RPMI7951 (cell line): ENCODE measurements around the gene LRRK1. TPM values are rescaled to one million over a fixed set of nuclear protein-coding genes. Genes with fewer than 3 reads are reported as not detected.

Experiments
- DNase-seq: peaks from one replicate; pipeline ENCODE4 v3.0.0-alpha.2; 2012; ENCODE audit warnings: low read depth
- total RNA-seq: library from RNA; depleted of rRNA; stranded (reverse); fragments of >200 nt; shearing (Covaris generic); gene quantifications from 2 replicates; pipeline ENCODE4 v1.2.3, GENCODE V29; 2014

Gene LRRK1
- total RNA-seq, 1 experiment from 2014 or later, result 5.0 TPM

- DNase-seq, result no peak
Measured at GRCh38 chr15:100914876-100915275, 4.3 kb upstream of the LRRK1 start.

DNA sequence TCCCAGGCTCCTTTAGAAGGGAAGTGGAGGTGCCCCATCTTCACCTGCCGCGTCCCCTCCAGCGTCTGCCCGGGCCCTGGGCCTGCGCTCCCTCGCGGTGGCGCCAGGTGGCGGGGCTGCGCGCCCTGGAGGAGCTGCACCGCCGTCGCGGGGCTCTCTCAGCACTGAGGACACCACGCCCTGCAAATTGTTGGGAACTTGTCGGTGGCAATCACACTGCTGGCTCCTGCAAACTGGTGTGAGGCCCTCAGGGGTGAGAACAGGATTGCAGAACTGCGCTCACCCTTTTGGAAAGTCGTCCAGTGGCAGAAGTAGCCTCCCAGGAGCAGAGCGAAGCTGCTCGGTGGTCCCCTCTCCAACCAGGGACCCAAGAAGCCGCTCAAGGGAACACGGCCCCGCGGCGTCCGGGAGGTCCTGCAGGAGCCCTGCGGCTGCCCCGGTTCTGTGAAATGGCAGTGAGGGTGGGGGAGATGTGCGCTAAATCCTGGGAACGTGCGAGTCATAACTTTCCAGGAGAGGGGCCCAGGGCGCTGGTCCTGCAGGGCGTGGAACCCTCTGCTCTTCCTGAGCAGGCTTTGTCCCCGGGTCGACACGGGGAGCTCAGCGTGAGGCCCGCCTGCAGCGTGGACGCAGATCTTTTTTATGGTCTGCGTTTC is 995 bp upstream of the LRRK1 start:
- DNase-seq, result peak; percentile 82

- DNase-seq, result peak; percentile 46
Measured at GRCh38 chr15:100919481-100920405, 586 bp downstream of the LRRK1 start.

DNA sequence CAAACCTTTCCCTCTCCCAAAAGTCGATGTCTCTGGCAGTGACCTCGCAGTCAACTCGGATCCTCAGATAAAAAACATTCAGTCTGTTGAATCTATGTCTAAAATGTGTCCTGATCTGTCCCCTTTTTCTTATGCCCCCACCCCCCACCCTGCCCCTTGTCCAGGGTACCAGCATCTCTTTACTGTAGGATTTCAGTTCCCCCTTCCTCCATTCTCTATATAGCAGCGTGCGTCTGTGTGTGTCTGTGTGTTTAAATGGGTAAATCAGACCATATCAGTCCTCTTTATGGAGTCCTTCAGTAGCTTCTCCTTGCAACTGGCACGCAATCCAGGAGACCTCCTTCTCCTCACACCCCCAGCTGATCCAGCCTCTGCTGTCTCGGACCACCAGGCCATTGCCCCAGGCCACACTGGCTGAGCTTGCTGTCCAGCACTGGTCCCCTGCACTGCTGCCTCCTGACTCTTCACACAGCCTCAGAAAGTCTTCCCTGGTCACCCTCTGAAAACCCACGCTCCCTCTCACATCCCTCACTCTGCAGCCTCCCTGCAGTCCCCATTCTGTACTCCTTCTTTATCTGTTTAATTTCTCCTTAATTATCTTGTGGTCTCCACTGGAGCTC is 1.5 kb downstream of the LRRK1 start:
- DNase-seq, result no peak

DNA sequence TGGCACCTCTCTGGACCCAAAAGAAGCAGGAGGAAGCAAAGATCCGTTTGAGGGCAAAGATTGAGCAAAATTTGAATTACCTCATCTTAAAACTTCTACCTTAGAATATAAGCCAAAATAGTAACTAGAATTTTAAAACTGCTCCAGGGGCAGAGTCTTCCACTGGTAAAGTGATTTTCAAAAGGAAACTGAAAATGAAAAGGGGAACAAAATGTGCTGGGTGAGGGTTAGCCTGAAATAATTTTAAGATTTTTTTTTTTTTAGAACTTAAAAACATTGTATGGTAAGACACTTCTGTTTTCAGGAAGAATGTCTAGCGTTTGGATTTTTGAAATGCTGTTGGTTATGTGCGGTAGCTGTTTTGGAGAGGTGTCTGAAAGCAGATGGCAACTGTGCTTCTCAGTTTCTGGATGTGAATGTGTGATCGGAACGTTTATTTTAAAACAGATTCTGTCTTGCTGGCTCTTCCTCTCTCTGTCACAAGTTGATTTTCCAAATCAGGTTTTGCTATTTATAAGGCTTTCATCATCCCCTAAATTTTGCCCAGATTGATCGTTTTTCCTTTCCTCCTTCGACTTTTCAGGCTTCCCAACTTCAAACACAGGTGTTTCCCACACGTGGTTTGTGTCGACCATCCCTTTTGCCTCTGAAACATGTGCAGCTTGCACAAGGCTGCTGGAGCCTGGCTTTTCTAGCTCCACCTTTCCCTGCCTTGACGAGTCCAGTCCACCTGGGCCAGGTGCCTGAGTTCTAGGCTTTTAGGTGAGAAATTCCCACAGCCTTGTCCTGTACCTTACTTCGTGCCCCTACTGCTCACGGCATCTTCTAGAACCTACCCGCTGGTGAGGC is 3.3 kb downstream of the LRRK1 start:
- no peak for DNase-seq

GRCh38 chr15:100923076-100923475 is 3.9 kb downstream of the LRRK1 start:
- DNase-seq, result no peak

- DNase-seq, result peak; percentile 26
Measured at GRCh38 chr15:100923902-100924301, 4.7 kb downstream of the LRRK1 start.

DNA sequence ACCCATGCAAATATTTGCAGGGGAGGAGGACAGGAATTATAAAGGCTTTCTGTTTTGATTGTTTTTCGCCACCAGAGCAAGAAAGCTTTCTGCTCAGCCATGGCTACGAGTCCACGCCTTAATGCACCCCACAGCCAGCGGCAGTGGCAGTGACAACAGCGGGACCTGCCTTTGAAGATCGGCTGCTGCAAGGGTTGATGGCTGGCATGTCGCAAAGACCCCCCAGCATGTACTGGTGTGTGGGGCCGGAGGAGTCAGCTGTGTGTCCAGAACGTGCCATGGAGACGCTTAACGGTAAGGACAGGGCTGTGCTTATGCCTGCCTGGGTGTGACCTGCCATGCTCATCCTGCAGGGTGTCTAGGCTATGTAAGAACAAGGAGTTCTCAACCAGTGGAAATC is 5.3 kb downstream of the LRRK1 start:
- DNase-seq, result no peak

GRCh38 chr15:100925480-100925879 is 6.3 kb downstream of the LRRK1 start:
- no peak for DNase-seq

DNA sequence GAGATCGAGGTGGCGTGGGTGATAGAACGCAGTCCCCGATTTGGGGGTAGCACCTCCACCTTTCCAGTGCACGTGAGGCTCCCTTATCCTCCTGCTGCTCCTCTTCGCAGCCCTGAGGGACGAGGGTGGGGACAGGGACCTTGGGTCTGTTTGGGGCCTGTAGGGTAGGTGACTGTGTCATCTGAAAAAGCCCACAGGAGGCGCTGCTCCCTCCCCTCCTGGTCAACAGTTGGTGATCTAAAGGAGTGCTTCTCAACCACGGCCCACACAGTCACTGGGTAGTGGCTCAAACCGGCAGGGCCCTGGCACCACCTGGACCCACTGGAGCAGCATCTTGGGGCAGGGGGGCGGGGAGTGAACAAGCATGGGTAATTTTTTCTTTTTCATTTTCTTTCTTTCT is 7.1 kb downstream of the LRRK1 start:
- no peak for DNase-seq

- no peak for DNase-seq
Measured at GRCh38 chr15:100926971-100927756, 8.0 kb downstream of the LRRK1 start.

DNA sequence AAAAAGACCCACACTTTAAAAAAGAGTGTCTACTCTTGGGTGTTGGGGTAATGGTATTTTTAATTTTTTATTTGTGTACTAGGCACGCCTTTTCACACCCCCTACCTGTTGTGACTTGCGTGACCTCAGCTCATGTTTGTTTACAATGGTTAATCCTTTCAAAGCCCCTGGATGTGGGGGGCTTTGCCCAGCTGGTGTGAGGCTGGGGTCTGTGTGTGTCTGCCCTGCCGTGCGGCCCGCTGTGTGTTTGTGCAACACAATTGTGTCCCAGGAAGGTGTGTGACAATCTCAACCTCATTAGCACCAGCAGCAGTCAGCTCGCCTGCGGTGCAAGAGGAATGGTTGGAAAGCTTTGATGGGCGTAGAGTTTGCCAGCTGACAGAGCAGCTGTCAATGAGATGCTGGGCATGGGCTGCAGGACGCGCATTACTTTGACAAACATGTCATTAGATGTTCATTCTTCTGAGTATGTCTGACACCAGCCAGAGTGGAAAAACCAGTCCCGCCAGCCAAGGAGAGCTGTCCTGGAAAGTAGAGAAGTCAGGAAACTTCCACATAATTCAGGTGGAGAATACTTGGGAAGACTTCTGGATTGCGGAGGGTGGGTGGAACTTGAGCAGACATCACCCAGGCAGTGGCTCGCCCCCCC is 9.6 kb downstream of the LRRK1 start:
- DNase-seq, result no peak

DNA sequence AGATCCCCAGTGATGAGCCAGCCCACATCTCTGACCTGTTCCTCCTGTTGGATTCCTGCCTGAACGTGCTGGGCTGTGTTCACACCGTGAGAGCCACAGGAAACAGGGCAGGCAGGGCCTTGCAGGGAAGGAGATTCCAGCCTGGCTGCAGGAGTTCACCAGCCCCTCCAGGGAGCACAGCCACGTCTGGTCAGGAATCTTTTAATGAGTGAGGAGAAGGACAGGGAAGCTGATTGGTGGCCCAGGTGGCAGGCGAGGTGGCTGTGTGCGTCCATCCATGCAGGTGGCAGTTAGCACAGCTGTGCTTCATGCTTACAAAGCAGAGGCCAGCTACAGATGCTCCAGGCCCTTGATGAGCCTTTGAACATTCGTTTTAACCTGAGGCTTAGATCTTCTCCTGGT is 10.5 kb downstream of the LRRK1 start:
- no peak for DNase-seq

- no peak for DNase-seq
Measured at GRCh38 chr15:100930306-100930848, 11.2 kb downstream of the LRRK1 start.

DNA sequence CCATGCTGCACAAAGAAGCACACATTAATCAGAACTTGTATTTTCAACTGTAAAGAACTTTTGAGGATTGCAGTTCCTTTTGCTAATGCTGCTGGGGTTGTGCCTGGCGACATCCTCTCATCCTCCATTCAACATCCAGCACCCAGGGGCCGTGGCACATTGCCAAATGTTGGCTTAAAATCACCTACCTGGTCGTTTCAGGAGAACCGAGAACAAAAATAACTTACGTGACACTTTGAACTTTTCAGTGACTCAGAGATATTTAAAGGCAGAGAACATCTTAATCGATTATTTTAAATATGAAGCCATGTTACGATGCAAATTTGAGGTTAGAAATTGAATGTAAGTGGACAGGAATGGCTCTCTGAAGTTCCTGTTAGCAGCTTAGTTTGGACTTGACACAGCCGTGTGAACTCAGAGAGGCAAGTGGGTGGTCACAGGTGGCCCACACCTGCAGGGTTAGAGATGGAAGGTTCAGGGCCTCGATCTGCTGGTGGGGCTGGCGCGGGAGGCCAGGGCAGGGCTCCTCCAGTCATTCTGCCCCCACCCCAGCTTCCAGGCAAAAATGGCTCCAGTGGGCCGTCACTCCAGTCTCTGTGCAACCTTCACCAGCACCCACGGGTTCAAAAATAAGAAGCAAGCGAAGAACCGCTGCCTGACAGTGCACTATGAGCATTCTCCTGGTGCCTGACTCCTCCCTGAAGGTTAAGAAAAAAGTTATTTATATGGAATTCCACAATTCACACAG is 12.2 kb downstream of the LRRK1 start:
- DNase-seq, result no peak

- DNase-seq, result no peak
Measured at GRCh38 chr15:100932676-100933348, 13.7 kb downstream of the LRRK1 start.

- no peak for DNase-seq
Measured at GRCh38 chr15:100934166-100934565, 15.0 kb downstream of the LRRK1 start.

DNA sequence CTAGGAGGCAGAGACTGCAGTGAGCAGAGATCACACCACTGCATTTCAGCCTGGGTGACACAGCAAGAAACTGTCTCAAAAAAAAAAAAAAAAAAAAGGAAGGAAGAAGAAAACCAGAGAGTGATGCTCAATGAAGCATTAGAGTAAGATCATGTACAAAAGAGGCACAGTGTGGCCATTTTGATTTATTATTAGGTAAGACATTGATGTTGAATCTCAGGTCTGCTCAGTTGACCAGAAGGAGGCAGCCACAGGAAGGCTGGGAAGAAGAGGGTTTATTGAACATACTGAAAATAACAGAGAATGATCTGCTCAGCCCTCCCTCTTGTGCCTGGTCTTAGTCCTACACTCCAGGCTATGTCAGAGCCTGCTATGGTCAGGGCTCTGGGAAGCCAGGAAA is 15.6 kb downstream of the LRRK1 start:
- DNase-seq, result peak; percentile 43

DNA sequence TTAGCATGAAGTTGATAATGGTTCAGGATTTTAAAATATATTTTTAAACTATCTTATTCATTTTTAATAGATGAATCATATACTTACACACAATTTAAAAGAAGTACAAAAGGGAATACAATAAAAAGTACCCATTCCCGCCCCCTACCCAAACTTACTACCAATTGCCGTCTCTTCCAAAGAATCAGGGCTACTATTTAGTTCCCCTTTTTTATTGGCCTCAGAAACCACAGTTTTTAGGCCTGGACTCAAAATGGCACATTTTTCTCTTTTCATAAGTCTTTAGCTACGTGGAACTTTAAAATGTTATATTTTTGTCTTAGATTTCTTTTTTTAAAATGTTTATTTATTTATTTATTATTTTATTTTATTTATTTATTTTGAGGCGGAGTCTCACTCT is 18.0 kb downstream of the LRRK1 start:
- no peak for DNase-seq
